ENCODE measurements around the gene MTX1.

The MTX1 gene

GRCh38 chr1:155256058-155256852, 47.8 kb downstream of the MTX1 start:
- H3K4me1 ChIP-seq (ENCODE audit: insufficient read depth, low read length) = peaks cover 14% of the 10 kb centered on the region; the same call in 1 of the 2 replicates
- 87% methylated on average over 20 of the region's 20 CpGs for WGBS
- no peak overlapping the region for H3K27ac ChIP-seq (ENCODE audit: low read depth, low read length)
- H3K9ac ChIP-seq (ENCODE audit: low read depth, low read length) = peak overlapping the region; percentile 61; the same call in 1 of the 2 replicates
- H3K27me3 ChIP-seq (ENCODE audit: insufficient read depth, low read length) = no peaks in the 10 kb centered on the region
- peaks cover 24% of the 10 kb centered on the region for H3K36me3 ChIP-seq (ENCODE audit: insufficient read depth, low read length)
- peak overlapping the region; percentile 79 for H3K4me3 ChIP-seq (ENCODE audit: low read length)
- no peaks in the 10 kb centered on the region for H3K9me3 ChIP-seq (ENCODE audit: insufficient read depth, low read depth, low read length)

- no peaks in the 10 kb centered on the region for H3K27me3 ChIP-seq (ENCODE audit: insufficient read depth, low read length)
- peaks cover 50% of the 10 kb centered on the region for H3K36me3 ChIP-seq (ENCODE audit: insufficient read depth, low read length)
- no peak overlapping the region for H3K27ac ChIP-seq (ENCODE audit: low read depth, low read length)
- no peak overlapping the region for H3K4me3 ChIP-seq (ENCODE audit: low read length)
- H3K9ac ChIP-seq (ENCODE audit: low read depth, low read length) = no peak overlapping the region
- H3K4me1 ChIP-seq (ENCODE audit: insufficient read depth, low read length) = peaks cover 8% of the 10 kb centered on the region; the same call in 1 of the 2 replicates
- 94% methylated on average over 5 of the region's 5 CpGs for WGBS
- no peaks in the 10 kb centered on the region for H3K9me3 ChIP-seq (ENCODE audit: insufficient read depth, low read depth, low read length)
Observed at GRCh38 chr1:155260276-155260675, 51.8 kb downstream of the MTX1 start.

- H3K9ac ChIP-seq (ENCODE audit: low read depth, low read length) = peak overlapping the region; percentile 78
- no peaks in the 10 kb centered on the region for H3K9me3 ChIP-seq (ENCODE audit: insufficient read depth, low read depth, low read length)
- H3K4me3 ChIP-seq (ENCODE audit: low read length) = peak overlapping the region; percentile 73
- WGBS = 4% methylated on average over 9 of the region's 9 CpGs
- H3K27me3 ChIP-seq (ENCODE audit: insufficient read depth, low read length) = no peaks in the 10 kb centered on the region
- H3K27ac ChIP-seq (ENCODE audit: low read depth, low read length) = peak overlapping the region; percentile 6; the same call in 1 of the 2 replicates
- H3K36me3 ChIP-seq (ENCODE audit: insufficient read depth, low read length) = peaks cover 61% of the 10 kb centered on the region
- H3K4me1 ChIP-seq (ENCODE audit: insufficient read depth, low read length) = peaks cover 4% of the 10 kb centered on the region; the same call in 1 of the 2 replicates
Observed at GRCh38 chr1:155261493-155261851, 53.0 kb downstream of the MTX1 start.

GRCh38 chr1:155261852-155262673, 53.6 kb downstream of the MTX1 start, which contains the start of gene SCAMP3:
TSS of gene SCAMP3 (minus strand) at chr1:155262360. CDS start at chr1:155262151, 209 bp downstream.
- Histone ChIP-seq H3K27ac (ENCODE audit: low read depth, low read length) (peak within 1 kb of the TSS; percentile 74; the same call in 1 of the 2 replicates), H3K9ac (ENCODE audit: low read depth, low read length) (peak within 1 kb of the TSS; percentile 78), H3K4me1 (ENCODE audit: insufficient read depth, low read length) (peaks cover 4% of the 10 kb centered on the region; the same call in 1 of the 2 replicates), H3K4me3 (ENCODE audit: low read length) (peak within 1 kb of the TSS; percentile 73), H3K9me3 (ENCODE audit: insufficient read depth, low read depth, low read length) (no peaks in the 10 kb centered on the region), H3K36me3 (ENCODE audit: insufficient read depth, low read length) (peaks cover 63% of the 10 kb centered on the region), H3K27me3 (ENCODE audit: insufficient read depth, low read length) (no peaks in the 10 kb centered on the region)
- WGBS = 1% methylated on average over 47 of the region's 47 CpGs

- H3K27me3 ChIP-seq (ENCODE audit: insufficient read depth, low read length) = no peaks in the 10 kb centered on the region
- H3K4me1 ChIP-seq (ENCODE audit: insufficient read depth, low read length) = peaks cover 4% of the 10 kb centered on the region; the same call in 1 of the 2 replicates
- no peak overlapping the region for H3K4me3 ChIP-seq (ENCODE audit: low read length)
- peaks cover 66% of the 10 kb centered on the region for H3K36me3 ChIP-seq (ENCODE audit: insufficient read depth, low read length)
- 95% methylated on average over 11 of the region's 11 CpGs for WGBS
- H3K9ac ChIP-seq (ENCODE audit: low read depth, low read length) = no peak overlapping the region
- no peak overlapping the region for H3K27ac ChIP-seq (ENCODE audit: low read depth, low read length)
- no peaks in the 10 kb centered on the region for H3K9me3 ChIP-seq (ENCODE audit: insufficient read depth, low read depth, low read length)
Observed at GRCh38 chr1:155263067-155263466, 54.6 kb downstream of the MTX1 start.
